HepG2 (cell line): Measurements from ENCODE around the gene TLE2. TPM values are rescaled to one million over a fixed set of nuclear protein-coding genes. Genes with fewer than 3 reads are reported as not detected.
A peak's percentile ranks its signal among the peaks of the same experiment; 100 is the strongest.

Experiments
- FOXC1 ChIP-seq: sonication (generic); formaldehyde crosslinking; IDR thresholded peaks from 2 replicates; pipeline ENCODE4 v1.8.0; 2022; ENCODE audit warnings: mild to moderate bottlenecking, missing genetic modification reagents, borderline replicate concordance
- HHEX ChIP-seq: IDR thresholded peaks from 2 replicates; pipeline ENCODE4 v1.6.1; 2016; ENCODE audit warnings: control low read depth
- HOXD1 ChIP-seq: sonication (generic); formaldehyde crosslinking; IDR thresholded peaks from 2 replicates; pipeline ENCODE4 v1.5.0; 2020; ENCODE audit warnings: missing genetic modification reagents
- MXD4 ChIP-seq: IDR thresholded peaks from 2 replicates; pipeline ENCODE4 v1.6.1; 2016; ENCODE audit warnings: mild to moderate bottlenecking, missing biosample characterization, missing genetic modification reagents
- NR2F2 ChIP-seq: IDR thresholded peaks from 2 replicates; pipeline ENCODE4 v1.6.1; 2012; ENCODE audit warnings: low read depth, inconsistent platforms, borderline replicate concordance
- SRY ChIP-seq: sonication (generic); formaldehyde crosslinking; IDR thresholded peaks from 2 replicates; pipeline ENCODE4 v1.8.0; 2022; ENCODE audit warnings: mild to moderate bottlenecking, missing genetic modification reagents
- TBX3 ChIP-seq: fragments of 450-650 bp; IDR thresholded peaks from 2 replicates; pipeline ENCODE4 v1.6.1; 2017; ENCODE audit warnings: antibody characterized with exemption, mild to moderate bottlenecking, inconsistent platforms, borderline replicate concordance
- ZNF264 ChIP-seq: sonication (generic); formaldehyde crosslinking; IDR thresholded peaks from 2 replicates; pipeline ENCODE4 v1.4.0; 2020; ENCODE audit warnings: missing genetic modification reagents
- ZNF839 ChIP-seq: sonication (generic); formaldehyde crosslinking; IDR thresholded peaks from 2 replicates; pipeline ENCODE4 v1.4.0; 2020; ENCODE audit warnings: missing genetic modification reagents, mild to moderate bottlenecking, borderline replicate concordance
- polyA plus RNA-seq, 8 experiments: library from polyadenylated mRNA; depleted of rRNA in 3 of 8; stranded (reverse) in 7 of 8; unstranded in 1 of 8; fragments of >200 nt; fragmentation: Illumina TruSeq in 4 of 8; extraction: Trizol in 4 of 8; gene quantifications; 2 replicates each; pipeline versions ENCODE4 v1.2.1 to v1.2.3, GENCODE V29; 2011 to 2016; ENCODE audit warnings: low read depth in 4 of 8, missing spikeins in 1 of 8, mixed read lengths in 1 of 8; ENCODE audit not compliant: insufficient read depth in 1 of 8
- total RNA-seq, 5 experiments: library from RNA; depleted of rRNA; stranded (reverse); fragments of >200 nt; fragmentation: Illumina TruSeq; extraction: Trizol; gene quantifications; 2 replicates each; pipeline ENCODE4 v1.2.3, GENCODE V29; 2016; ENCODE audit warnings: low read depth in 1 of 5
- TF ChIP-seq, protein P1 (sequence below): sonication (generic); formaldehyde crosslinking; IDR thresholded peaks from 2 replicates; pipeline ENCODE4 v1.5.0; 2020; ENCODE audit warnings: mild to moderate bottlenecking, missing genetic modification reagents, borderline replicate concordance
- TF ChIP-seq, protein P2 (sequence below): sonication (generic); formaldehyde crosslinking; IDR thresholded peaks from 2 replicates; pipeline ENCODE4 v1.4.0; 2020; ENCODE audit warnings: missing genetic modification reagents, borderline replicate concordance
- TF ChIP-seq, protein P3 (sequence below): sonication (generic); formaldehyde crosslinking; IDR thresholded peaks from 2 replicates; pipeline ENCODE4 v1.4.0; 2020; ENCODE audit warnings: missing genetic modification reagents
- TF ChIP-seq, protein P4 (sequence below): sonication (generic); formaldehyde crosslinking; IDR thresholded peaks from 2 replicates; pipeline ENCODE4 v1.4.0; 2020; ENCODE audit warnings: missing genetic modification reagents, low read depth, mild to moderate bottlenecking, borderline replicate concordance
- TF ChIP-seq, protein P5 (sequence below): IDR thresholded peaks from 2 replicates; pipeline ENCODE4 v1.6.1; 2016; ENCODE audit warnings: missing genetic modification reagents, missing compliant biosample characterization

TLE2 gene
- total and polyA plus RNA-seq, 2 of the 13 experiments (the other 11 are each of a cell fraction or from before 2014, with no cell fraction given), result 0.07 to 0.81 TPM

DNA sequence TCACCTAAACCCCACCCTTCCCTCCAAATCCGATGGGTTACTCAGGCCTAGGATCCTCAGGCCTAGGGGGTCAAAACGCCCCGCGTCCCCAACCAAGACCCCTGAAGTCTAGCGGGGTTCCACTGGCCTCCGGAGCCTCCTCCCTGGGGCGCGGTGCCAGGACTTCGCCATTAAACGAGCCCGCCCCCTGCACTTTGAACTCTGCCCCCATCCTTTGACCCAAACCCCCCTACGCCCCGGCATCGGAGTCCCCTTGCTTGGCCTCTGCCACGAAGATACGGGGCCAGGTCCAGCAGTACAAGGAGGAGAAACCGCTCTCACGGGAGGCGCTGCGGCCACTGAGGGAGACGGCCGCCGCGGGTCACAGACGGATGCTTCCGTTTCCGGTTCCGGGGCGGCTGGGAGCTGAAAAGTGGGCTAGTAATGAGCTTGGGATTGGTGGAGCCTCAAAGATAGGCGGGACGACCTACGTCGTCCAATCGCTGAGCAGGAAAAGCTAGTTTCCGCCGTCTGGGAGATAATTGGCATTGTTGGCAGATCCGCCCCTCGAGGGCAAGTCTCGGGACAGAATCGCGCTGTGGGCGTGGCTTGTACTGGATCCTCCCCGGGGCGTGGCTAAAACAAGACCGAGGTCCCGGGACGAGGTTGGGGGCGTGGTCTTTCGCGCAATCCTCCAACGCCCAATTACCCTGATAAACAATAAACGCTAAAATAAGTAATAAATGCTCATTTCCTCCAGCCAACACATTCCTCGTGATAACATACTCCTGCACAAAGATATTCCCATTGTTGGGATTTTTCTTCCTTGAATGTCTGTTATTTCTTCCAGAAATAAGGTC is 78.6 kb downstream of the TLE2 start (continued):
- TF ChIP-seq TBX3, result peak; percentile 82
- peak; percentile 27; the same call in 1 of the 2 replicates for TF ChIP-seq MXD4 (CRISPR knock-in tag)
- TF ChIP-seq ZNF839 (CRISPR knock-in tag), result peak; percentile 99
- TF ChIP-seq, protein P1, sequence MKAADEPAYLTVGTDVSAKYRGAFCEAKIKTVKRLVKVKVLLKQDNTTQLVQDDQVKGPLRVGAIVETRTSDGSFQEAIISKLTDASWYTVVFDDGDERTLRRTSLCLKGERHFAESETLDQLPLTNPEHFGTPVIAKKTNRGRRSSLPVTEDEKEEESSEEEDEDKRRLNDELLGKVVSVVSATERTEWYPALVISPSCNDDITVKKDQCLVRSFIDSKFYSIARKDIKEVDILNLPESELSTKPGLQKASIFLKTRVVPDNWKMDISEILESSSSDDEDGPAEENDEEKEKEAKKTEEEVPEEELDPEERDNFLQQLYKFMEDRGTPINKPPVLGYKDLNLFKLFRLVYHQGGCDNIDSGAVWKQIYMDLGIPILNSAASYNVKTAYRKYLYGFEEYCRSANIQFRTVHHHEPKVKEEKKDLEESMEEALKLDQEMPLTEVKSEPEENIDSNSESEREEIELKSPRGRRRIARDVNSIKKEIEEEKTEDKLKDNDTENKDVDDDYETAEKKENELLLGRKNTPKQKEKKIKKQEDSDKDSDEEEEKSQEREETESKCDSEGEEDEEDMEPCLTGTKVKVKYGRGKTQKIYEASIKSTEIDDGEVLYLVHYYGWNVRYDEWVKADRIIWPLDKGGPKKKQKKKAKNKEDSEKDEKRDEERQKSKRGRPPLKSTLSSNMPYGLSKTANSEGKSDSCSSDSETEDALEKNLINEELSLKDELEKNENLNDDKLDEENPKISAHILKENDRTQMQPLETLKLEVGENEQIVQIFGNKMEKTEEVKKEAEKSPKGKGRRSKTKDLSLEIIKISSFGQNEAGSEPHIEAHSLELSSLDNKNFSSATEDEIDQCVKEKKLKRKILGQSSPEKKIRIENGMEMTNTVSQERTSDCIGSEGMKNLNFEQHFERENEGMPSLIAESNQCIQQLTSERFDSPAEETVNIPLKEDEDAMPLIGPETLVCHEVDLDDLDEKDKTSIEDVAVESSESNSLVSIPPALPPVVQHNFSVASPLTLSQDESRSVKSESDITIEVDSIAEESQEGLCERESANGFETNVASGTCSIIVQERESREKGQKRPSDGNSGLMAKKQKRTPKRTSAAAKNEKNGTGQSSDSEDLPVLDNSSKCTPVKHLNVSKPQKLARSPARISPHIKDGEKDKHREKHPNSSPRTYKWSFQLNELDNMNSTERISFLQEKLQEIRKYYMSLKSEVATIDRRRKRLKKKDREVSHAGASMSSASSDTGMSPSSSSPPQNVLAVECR (CRISPR knock-in tag), result peak; percentile 84
- TF ChIP-seq, protein P2, sequence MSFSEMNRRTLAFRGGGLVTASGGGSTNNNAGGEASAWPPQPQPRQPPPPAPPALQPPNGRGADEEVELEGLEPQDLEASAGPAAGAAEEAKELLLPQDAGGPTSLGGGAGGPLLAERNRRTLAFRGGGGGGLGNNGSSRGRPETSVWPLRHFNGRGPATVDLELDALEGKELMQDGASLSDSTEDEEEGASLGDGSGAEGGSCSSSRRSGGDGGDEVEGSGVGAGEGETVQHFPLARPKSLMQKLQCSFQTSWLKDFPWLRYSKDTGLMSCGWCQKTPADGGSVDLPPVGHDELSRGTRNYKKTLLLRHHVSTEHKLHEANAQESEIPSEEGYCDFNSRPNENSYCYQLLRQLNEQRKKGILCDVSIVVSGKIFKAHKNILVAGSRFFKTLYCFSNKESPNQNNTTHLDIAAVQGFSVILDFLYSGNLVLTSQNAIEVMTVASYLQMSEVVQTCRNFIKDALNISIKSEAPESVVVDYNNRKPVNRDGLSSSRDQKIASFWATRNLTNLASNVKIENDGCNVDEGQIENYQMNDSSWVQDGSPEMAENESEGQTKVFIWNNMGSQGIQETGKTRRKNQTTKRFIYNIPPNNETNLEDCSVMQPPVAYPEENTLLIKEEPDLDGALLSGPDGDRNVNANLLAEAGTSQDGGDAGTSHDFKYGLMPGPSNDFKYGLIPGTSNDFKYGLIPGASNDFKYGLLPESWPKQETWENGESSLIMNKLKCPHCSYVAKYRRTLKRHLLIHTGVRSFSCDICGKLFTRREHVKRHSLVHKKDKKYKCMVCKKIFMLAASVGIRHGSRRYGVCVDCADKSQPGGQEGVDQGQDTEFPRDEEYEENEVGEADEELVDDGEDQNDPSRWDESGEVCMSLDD (CRISPR knock-in tag), result no peak; the same call in 1 of the 2 replicates
- TF ChIP-seq HOXD1 (CRISPR knock-in tag), result 0 out of 2 replicates have a peak, but pooled peaks have one; percentile 40
- TF ChIP-seq HHEX (CRISPR knock-in tag), result no peak
- TF ChIP-seq ZNF264, result peak; percentile 54; the same call in 1 of the 2 replicates
- TF ChIP-seq, protein P3, sequence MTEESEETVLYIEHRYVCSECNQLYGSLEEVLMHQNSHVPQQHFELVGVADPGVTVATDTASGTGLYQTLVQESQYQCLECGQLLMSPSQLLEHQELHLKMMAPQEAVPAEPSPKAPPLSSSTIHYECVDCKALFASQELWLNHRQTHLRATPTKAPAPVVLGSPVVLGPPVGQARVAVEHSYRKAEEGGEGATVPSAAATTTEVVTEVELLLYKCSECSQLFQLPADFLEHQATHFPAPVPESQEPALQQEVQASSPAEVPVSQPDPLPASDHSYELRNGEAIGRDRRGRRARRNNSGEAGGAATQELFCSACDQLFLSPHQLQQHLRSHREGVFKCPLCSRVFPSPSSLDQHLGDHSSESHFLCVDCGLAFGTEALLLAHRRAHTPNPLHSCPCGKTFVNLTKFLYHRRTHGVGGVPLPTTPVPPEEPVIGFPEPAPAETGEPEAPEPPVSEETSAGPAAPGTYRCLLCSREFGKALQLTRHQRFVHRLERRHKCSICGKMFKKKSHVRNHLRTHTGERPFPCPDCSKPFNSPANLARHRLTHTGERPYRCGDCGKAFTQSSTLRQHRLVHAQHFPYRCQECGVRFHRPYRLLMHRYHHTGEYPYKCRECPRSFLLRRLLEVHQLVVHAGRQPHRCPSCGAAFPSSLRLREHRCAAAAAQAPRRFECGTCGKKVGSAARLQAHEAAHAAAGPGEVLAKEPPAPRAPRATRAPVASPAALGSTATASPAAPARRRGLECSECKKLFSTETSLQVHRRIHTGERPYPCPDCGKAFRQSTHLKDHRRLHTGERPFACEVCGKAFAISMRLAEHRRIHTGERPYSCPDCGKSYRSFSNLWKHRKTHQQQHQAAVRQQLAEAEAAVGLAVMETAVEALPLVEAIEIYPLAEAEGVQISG (CRISPR knock-in tag), result peak; percentile 89
- peak; percentile 71; the same call in 1 of the 2 replicates for TF ChIP-seq NR2F2
- TF ChIP-seq FOXC1 (CRISPR knock-in tag), result peak; percentile 54; the same call in 1 of the 2 replicates
- TF ChIP-seq, protein P4, sequence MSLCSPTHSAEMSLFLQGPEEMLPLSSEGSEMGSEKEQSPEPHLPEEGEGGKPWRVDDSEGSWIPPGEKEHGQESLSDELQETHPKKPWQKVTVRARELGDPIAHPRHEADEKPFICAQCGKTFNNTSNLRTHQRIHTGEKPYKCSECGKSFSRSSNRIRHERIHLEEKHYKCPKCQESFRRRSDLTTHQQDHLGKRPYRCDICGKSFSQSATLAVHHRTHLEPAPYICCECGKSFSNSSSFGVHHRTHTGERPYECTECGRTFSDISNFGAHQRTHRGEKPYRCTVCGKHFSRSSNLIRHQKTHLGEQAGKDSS (CRISPR knock-in tag), result 0 out of 2 replicates have a peak, but pooled peaks have one; percentile 39
- peak; percentile 85 for TF ChIP-seq SRY (CRISPR knock-in tag)
- TF ChIP-seq, protein P5, sequence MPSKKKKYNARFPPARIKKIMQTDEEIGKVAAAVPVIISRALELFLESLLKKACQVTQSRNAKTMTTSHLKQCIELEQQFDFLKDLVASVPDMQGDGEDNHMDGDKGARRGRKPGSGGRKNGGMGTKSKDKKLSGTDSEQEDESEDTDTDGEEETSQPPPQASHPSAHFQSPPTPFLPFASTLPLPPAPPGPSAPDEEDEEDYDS (CRISPR knock-in tag), result peak; percentile 80; the same call in 1 of the 2 replicates
